A549 treated with AZD2906 at 1 μM for 4 hours (cell line): ENCODE data around the gene ANKRD61. TPM values are rescaled to one million over a fixed set of nuclear protein-coding genes. Genes with fewer than 3 reads are reported as not detected.

Experiments used
- total RNA-seq: library from RNA; stranded (reverse); fragments of 200-300 nt; extraction: Qiagen RNA extraction; gene quantifications from 5 replicates; pipeline ENCODE4 v1.2.3, GENCODE V29; 2022

ANKRD61 gene
- 0.51 to 0.78 TPM (median 0.71 TPM) in 5 replicates for total RNA-seq

DNA sequence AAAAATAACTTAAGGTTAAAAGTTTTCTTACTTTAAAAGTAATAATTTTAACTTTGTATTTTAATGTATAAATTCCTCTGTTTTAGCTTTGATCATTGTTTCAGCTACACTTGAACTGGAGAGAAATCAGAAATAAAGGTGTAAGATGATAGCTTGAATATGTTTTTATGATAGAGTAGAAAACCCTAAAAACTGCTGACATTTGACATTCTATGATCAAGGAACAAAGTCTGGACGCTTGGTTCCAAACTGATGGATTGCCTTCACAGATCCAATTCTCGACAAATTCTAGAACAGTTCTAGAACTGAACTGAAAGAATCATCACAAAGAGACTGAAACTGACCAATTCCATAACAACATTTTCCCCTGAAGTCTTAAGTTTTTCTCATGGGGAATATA is at the start of gene ANKRD61:
ANKRD61 (plus strand) TSS at position 389 of the 400 bp plus-strand sequence; CDS start at position 389, 0 bp downstream.

DNA sequence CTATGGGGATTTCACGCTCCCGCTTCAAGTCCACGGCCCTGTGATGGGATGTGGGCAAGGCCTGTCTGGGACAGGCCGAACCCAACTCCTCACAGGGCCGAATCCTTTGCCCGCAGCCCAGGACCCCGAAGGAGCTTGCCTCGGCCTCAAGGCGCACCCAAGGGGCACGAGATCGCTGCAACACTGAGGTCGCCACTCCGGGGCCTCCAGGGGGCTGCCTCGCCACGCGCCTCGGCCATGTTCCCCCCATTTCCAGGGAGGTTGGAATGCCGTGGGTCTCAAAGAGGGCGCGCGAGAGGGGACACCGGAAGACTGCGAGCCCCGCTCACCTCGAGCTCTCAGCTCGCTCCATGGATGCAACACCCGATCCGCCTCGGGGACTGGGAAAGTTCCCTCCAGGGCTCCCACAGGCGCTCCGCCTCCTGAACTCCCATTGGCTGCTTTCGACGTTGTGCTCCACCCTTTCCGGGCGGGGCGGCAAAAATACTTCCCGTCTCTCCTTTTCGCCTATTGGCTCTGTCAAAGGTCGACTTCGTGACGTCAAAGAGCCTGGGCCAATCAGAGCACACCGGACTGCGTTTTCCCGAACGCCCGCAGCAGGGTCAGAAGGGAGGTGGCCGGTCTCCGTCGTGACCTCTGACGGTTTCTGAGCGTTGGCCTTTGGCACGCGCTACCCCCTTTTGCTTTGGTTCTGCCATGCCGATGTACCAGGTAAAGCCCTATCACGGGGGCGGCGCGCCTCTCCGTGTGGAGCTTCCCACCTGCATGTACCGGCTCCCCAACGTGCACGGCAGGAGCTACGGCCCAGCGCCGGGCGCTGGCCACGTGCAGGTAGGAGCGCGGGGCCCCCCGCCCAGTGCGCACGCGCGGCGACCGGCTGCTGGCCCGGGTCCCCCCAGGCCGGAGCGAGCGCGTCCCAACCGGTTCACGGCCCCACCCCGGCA is 22.2 kb upstream of the ANKRD61 start, which contains the start of the genes AIMP2 and PMS2:
AIMP2 (plus strand) TSS at position 605 of the 944 bp plus-strand sequence; CDS start at position 697, 92 bp downstream.
PMS2 (minus strand) TSS at position 382 of the 944 bp plus-strand sequence; CDS start at position 352, 30 bp downstream.

Other genes with a start within 250 kb of the ANKRD61 start
- 22.5 to 24.5 TPM (median 23.0 TPM) in 5 replicates for gene RNF216, start 249.7 kb upstream of the ANKRD61 start, total RNA-seq
- not detected in 5 replicates for gene OCM, start 150.6 kb upstream of the ANKRD61 start, total RNA-seq
- 70.0 to 77.9 TPM (median 76.6 TPM) in 5 replicates for gene CCZ1, start 132.6 kb upstream of the ANKRD61 start, total RNA-seq
- gene RSPH10B, start 60.7 kb upstream of the ANKRD61 start, total RNA-seq, result 0.06 to 0.09 TPM (median 0.08 TPM) in 5 replicates
- 9.3 to 14.8 TPM (median 11.2 TPM) in 5 replicates for gene PMS2, start 22.3 kb upstream of the ANKRD61 start, total RNA-seq
- gene AIMP2, start 22.1 kb upstream of the ANKRD61 start, total RNA-seq, result 86.0 to 91.9 TPM (median 89.1 TPM) in 5 replicates
- 60.7 to 78.9 TPM (median 71.5 TPM) in 5 replicates for gene EIF2AK1, start 27.8 kb downstream of the ANKRD61 start, total RNA-seq
- gene USP42, start 73.6 kb downstream of the ANKRD61 start, total RNA-seq, result 6.6 to 8.3 TPM (median 7.9 TPM) in 5 replicates
- gene CYTH3, start 241.2 kb downstream of the ANKRD61 start, total RNA-seq, result 29.4 to 33.5 TPM (median 32.0 TPM) in 5 replicates